Left lobe of liver (tissue), 2 donors: Measurements from ENCODE around the gene VWF. TPM values are rescaled to one million over a fixed set of nuclear protein-coding genes. Genes with fewer than 3 reads are reported as not detected.

Experiments used
- ATAC-seq: fragments of 200-7000 bp; cut with Tn5 transposase; one replicate; pipeline ENCODE4 v1.9.1; 2020; ENCODE audit warnings: mild to moderate bottlenecking, moderate library complexity
- DNase-seq: peaks from one replicate; pipeline ENCODE4 v3.0.0-alpha.2; 2020; ENCODE audit warnings: low spot score
- total RNA-seq: library from RNA; stranded (reverse); gene quantifications from one replicate; pipeline ENCODE4 v1.2.1, GENCODE V29; 2021
- donor health status: DM: no; HTN: no; CAD: no; lungs with moderate emphysema.
- donor health status: DM: no; HTN: yes; CAD: no.

Gene VWF
- total RNA-seq, 1 donor from 2014 or later: 6.4 TPM

DNA sequence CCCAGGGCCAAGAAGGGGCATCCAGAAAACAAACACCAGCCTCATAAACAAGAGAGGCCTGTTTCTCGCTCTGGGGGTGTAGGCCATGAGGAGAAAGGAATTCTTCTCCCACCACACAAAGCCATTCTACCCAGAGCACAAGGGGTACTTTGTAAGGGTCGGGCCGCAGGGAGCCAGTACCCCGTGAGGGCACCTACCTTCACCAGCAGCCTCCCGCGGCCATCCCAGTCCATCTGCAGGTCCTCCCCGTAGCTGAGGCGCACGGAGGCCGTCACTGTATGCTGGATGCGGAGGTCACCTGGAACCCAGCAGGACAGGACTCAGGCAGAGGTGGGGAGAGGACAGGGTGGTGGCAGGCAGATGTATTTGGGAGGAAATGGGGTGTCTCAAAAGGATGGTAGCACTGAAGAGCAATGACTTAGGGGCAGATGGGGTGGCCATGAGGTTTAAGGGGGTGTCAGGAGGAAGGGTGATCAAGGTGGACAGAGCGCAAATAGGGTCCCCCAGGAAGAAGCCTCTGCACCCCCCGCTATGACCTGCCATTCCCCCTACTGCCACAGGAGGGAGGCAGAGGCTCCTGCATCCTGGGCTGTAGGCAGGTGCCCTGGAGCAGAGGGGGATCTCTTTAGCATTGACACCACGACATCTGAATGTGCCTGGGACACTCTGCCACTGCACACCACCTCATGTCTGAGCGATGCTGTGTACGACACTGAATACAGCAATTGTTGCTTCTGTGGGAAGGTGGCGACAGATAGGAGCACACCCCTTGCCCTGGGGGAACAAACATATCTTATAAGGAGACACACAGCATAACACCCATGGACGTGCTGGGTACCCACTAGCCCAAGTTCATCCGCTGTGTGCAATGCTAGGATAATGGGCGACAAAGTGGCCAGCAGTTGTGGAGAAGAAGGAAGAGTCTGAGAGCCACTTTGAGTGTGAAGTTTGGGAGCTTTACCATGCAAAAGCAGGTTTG is 61.4 kb downstream of the VWF start:
- DNase-seq (peak; percentile 64), ATAC-seq (peak; percentile 69)

DNA sequence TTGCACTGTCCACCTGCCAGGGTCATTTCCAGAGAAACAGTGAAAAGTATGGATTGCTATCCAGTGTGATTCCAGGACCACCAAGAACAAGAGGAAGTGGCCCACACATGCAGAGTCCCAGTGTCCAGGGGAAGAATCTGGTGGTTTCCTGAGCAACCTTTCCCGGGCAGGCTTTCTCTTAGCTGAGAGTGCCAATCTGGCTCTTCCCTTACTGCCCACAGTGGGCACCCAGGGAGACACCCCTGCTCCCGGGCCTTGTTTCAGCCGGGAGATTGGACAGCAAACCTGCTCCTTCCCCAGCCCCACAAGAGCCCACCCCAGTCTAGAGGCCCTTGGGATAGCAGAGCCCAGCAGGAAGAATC is 62.1 kb downstream of the VWF start:
- ATAC-seq: no peak
- no peak for DNase-seq

DNA sequence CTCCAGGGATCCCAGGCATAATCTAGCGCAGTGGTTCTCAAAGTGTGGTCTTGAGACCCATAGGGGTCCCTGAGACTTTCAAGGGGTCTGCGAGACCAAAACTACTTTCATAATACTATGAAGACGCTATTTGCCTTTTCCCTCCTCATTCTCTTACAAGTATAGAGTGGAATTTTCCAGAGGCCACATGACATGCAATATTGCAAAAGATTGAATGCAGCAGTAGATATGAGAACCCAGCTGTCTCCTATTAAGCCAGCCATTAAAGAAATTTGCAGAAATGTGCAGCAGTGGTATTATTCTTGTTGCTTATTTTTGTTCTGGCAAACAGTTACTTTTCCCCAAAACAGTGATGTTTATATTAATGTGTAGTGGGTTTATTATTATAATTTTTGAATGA is 62.8 kb downstream of the VWF start:
- ATAC-seq: no peak
- no peak for DNase-seq

DNA sequence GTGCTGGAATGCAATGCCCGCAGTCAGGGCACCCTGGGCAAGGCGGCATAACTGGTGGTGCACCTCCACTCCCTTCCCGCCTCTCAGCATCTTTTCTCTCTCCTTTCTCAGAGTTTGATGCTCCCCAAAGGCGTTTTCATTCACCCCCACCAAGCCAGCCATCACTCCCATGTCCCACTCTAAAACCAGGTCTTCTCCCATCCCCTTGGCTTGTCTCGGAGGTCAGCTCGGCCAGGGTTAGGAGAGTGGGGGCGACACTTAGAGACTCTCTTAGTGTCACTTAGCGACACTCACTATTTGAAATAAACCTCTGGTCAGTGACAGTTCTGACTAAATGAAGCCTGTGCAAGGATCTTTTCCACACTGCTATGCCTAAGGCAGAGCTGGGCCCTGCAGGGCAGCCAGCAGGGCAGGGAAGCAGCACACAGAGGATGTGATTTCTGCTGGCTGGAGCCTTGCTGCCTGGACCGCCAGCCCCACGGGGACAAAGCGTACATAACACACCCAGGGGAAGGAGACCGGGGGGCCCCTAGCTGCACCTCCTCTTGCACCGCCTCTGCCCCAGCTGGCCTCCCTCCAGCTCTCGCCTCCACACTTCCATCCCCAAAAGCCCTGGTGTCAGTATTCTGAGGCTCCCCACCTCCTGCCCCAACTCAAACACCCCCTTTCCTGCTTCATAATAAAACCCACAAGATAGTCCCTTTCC is 64.5 kb downstream of the VWF start:
- peak; percentile 9 for ATAC-seq

DNA sequence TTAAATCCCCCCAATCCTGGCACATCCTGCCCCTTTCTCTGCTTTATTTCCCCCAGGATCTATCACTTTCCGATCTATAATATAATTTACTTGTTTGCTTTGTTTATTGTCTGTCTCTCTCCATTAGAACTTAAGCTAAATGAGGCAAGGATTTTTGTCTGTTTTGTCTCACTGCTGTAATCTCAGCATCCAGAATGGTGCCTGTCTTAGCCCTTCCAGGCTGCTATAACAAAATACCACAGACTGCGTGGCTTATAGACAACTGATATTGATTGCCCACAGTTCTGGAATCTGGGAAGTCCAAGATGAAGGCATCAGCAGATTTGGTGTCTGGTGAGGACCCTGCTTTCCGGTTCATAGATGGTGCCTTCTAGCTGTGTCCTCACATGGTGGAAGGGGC is 65.2 kb downstream of the VWF start:
- no peak for DNase-seq
- no peak for ATAC-seq

More for the DNA sequence above, 64.5 kb downstream of the VWF start:
- DNase-seq: no peak

DNA sequence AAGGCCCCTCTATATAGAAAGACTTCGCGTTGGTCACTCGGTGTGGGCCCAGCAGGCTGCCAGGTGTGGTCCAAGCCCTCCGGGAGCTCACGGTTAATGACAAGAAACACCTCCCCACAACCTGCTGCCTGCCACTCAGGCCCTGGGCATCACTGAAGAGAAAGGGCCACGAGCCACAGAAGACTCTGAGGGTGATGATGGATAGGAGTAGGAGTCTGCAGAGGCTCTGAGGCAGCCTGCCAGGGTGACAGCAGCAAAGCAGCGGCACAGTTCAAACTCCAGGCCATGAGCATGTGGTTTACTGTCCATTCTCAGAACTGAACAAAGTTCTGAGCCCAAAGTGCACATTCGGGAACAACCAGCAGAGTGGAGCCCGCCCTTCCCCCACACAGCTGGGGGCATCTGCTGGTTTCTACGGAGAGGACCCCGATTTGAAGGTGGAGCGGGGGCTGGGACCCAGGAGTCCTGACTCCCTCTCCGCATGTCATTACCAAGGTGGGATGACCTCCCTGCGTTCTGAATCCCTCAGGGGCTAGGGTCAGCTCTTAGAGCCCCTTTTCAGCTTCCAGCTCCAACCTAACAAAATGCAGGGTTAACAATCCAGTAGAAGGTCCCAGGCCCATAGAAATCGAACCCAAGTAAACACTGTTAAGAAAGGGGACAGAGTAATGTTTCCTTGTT is 65.8 kb downstream of the VWF start:
- DNase-seq (peak; percentile 93), ATAC-seq (peak; percentile 79)

GRCh38 chr12:6057700-6058099 is 66.8 kb downstream of the VWF start:
- peak; percentile 59 for ATAC-seq
- peak; percentile 73 for DNase-seq

DNA sequence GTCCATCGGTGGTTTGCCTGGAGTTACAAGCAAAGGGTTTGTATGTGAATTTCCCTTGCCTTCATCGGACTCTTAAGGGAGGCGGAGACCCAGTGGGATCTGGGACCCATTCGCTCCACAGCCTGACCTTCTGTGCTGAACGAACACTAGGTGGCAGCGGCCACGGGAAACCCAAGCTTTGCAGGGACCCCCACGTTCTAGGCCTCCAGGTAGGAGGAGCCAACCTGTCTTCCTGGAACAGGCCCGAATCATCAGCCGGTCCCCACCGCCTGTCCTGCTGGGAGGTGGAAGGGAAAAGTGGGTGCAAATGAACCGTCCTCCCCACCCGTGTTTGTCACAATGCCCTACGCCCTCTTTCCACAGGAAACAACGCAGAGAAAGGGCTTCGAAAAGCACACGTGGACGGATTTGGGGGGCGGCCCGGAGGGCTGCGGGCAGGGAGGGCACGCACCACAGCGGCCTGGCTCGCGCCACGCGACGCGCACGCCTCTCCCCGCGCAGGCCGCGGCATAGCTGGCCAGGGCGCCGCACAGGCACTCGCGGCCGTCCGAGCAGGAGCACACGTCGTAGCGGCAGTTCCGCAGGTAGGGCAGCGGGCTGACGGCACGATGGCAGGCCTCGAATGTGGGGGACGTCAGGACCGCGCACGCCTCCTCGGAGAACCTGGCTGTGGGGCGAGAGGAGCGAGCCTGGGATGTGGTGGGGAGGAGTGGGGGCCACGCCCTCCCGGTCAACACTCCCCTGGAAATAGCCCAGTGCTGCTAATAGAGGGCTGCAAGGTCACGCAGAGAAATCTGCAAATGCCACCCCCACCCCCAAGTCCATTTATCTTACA is 67.8 kb downstream of the VWF start:
- DNase-seq (no peak), ATAC-seq (no peak)

GRCh38 chr12:6053541-6053940 is 70.9 kb downstream of the VWF start:
- DNase-seq (no peak), ATAC-seq (no peak)

GRCh38 chr12:6052940-6053329 is 71.5 kb downstream of the VWF start:
- no peak for ATAC-seq
- no peak for DNase-seq

DNA sequence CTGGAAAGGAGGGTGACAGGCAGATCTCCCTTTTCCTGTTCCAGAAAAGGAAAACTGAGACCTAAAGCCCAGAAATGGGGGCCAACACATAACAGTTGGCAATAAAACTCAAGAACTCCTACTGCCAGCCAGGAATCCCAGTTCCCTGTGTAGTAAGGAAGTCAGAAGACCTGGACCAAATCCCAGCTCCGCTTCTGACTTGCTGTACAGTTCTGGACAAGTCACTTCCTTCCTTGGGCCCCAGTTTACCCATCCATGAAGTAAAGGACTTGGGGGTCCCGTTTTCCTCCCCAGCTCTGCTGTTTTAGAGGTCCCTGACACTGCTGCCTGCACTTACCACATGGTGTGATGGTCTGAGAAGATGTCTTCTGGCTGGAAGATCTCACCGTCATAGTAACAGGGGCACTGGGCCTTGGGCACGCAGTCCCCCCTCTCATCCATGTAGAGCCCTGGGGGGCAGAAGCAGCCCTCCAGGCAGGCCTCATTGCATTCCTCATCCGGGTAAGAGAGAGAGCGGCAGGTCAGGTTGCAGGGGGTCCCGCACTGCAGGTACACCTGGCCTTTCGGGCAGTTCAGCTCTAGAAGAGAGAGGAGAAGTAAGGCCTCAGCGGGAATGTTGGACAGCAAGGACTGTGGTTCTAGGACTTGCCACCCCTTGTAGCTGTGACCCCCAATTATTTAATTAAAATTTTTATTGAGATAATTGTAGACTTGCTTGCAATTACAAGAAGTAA is 72.1 kb downstream of the VWF start:
- ATAC-seq: no peak

GRCh38 chr12:6049992-6050391 is 74.5 kb downstream of the VWF start:
- DNase-seq: no peak
- ATAC-seq: peak; percentile 9

More for the DNA sequence above, 72.1 kb downstream of the VWF start:
- no peak for DNase-seq

DNA sequence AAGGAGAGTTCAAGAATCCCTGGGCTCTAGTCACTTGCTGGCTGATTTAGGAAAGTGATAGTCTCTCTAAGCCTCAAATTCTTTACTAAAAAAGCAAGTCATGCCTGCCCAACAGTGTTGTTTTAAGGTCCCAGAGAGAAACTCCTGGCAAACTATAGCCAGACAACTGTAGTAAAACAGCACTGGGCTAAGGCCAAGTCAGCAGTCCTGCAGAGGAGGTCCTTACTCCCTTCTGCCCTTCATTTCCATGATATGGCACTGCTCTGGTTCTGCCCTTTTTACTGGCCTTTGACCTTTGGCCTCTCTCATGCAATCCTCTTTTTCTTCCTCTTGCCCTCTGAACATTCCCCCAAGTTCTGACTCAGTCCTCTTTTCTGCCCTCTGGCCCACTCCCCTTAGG is 74.9 kb downstream of the VWF start:
- peak; percentile 64 for ATAC-seq

GRCh38 chr12:6047249-6048237 is 76.9 kb downstream of the VWF start:
- ATAC-seq (no peak), DNase-seq (no peak)

More for the DNA sequence above, 74.9 kb downstream of the VWF start:
- no peak for DNase-seq

DNA sequence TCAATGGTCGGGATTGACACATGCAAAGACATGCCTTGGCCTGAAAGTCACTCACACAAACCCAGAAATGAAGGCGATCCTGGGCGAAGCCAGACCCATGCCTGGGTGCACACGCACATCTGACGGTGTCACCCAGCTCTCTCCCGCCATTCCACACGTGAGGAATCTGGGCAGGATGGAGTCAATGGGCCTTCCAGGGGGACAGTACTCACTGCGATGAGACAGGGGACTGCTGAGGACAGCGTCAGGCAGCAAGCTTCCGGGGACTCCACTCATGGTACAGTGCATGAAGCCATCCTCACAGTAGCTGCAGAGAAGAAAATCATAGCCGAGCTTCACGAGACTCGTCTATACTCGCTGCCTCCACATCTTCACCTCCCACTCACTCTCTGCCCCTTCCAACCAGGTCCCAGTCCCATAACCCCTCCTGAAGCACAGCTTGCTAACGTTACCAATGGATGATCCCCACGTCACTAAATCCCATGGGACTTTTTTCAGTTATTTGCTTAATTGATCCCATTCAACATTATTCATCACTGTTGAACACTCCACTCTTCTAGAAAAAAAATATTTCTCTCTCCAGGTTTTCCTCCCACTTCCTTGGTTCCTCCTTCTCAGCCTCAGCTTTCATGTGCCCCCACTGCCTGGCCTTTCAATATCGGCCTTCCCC is 77.8 kb downstream of the VWF start:
- DNase-seq: no peak
- ATAC-seq: no peak

GRCh38 chr12:6045438-6045837 is 79.0 kb downstream of the VWF start:
- no peak for DNase-seq
- no peak for ATAC-seq

GRCh38 chr12:6044082-6044481 is 80.4 kb downstream of the VWF start:
- ATAC-seq (no peak), DNase-seq (no peak)

GRCh38 chr12:6042446-6042845 is 82.0 kb downstream of the VWF start:
- no peak for ATAC-seq
- no peak for DNase-seq
